MV-4-11 (cell line): ENCODE data around the gene GRID1.
"Not testable (repeated sequence)": the region's sequence is repeated elsewhere in the genome, so short reads cannot be mapped to it uniquely, and the experiment has no call there.

ENCODE experiments used
- DNase-seq: peaks from one replicate; lab custom pipeline; 2025; lab: John Stamatoyannopoulos, UW

GRID1 gene

GRCh38 chr10:86391986-86392722, 25.6 kb upstream of the GRID1 start:
- DNase-seq, result no peak

GRCh38 chr10:86391236-86391840, 24.7 kb upstream of the GRID1 start:
- no peak for DNase-seq

GRCh38 chr10:86390337-86391120, 23.9 kb upstream of the GRID1 start:
- DNase-seq, result no peak

- DNase-seq, result no peak
These were observed 23.0 kb upstream of the GRID1 start for GRCh38 chr10:86389441-86390193.

- DNase-seq, result not testable (repeated sequence)
These were observed 22.5 kb upstream of the GRID1 start for GRCh38 chr10:86389109-86389440.

GRCh38 chr10:86388119-86388704, 21.6 kb upstream of the GRID1 start:
- DNase-seq, result no peak

GRCh38 chr10:86387178-86387794, 20.7 kb upstream of the GRID1 start:
- DNase-seq, result peak; percentile 9

- DNase-seq, result no peak
These were observed 19.2 kb upstream of the GRID1 start for GRCh38 chr10:86385806-86386205.

- no peak for DNase-seq
These were observed 11.2 kb upstream of the GRID1 start for GRCh38 chr10:86377797-86378146.

GRCh38 chr10:86376852-86377796, 10.5 kb upstream of the GRID1 start:
- DNase-seq, result peak; percentile 44

- DNase-seq, result no peak
These were observed 9.8 kb upstream of the GRID1 start for GRCh38 chr10:86376403-86376802.

GRCh38 chr10:86375204-86375603, 8.6 kb upstream of the GRID1 start:
- no peak for DNase-seq

GRCh38 chr10:86374664-86375063, 8.1 kb upstream of the GRID1 start:
- no peak for DNase-seq

GRCh38 chr10:86373828-86374227, 7.2 kb upstream of the GRID1 start:
- no peak for DNase-seq

- no peak for DNase-seq
These were observed 6.7 kb upstream of the GRID1 start for GRCh38 chr10:86373251-86373650.

- DNase-seq, result no peak
These were observed 6.2 kb upstream of the GRID1 start for GRCh38 chr10:86372784-86373239.

- no peak for DNase-seq
These were observed 5.7 kb upstream of the GRID1 start for GRCh38 chr10:86372119-86372783.

GRCh38 chr10:86371691-86372090, 5.1 kb upstream of the GRID1 start:
- DNase-seq, result no peak

GRCh38 chr10:86371116-86371515, 4.5 kb upstream of the GRID1 start:
- no peak for DNase-seq
